ENCODE results near the gene ZNF385B.
"Not testable (repeated sequence)": the region's sequence is repeated elsewhere in the genome, so short reads cannot be mapped to it uniquely, and the experiment has no call there.

The ZNF385B gene

DNA sequence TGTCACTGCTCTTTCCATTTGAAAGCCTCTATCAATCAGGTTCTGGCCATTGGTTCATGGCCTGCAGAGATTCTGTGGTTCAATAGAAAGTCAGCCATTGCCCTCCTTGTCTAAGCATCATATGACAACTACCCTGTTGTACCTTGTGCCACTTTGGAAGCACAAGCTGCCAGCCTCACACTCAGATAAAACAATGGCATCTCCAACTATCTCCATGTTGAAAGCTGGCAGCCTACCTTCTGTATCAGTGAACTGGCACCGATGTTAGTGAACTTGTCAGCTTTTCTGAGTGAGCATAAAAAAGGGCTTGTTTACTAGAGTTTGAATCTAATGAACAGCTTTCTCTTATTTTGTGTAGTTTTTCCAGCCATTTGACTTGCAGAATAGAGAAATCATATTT is 393.5 kb downstream of the ZNF385B start:
- no peak for DNase-seq

GRCh38 chr2:179467111-179467510 is 394.3 kb downstream of the ZNF385B start:
- no peak for DNase-seq

GRCh38 chr2:179461420-179461819 is 400.0 kb downstream of the ZNF385B start:
- no peak for DNase-seq

- no peak for DNase-seq
These were observed 401.1 kb downstream of the ZNF385B start for GRCh38 chr2:179460181-179460929.

DNA sequence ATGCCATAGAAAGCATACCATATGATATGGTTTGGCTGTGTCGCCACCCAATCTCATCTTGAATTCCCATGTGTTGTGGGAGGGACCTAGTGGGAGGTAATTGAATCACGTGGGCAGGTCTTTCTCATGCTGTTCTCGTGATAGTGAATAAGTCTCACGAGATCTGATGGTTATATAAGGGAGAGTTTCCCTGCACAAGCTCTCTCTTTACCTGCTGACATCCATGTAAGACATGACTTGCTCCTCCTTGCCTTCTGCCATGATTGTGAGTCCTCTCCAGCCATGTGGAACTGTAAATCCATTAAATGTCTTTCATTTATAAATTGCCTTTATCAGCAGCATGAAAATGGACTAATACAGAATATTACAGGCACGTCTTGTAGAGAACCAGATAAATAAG is 403.3 kb downstream of the ZNF385B start:
- not testable (repeated sequence) for DNase-seq

GRCh38 chr2:179455824-179456223 is 405.6 kb downstream of the ZNF385B start:
- DNase-seq: no peak

GRCh38 chr2:179455172-179455524 is 406.3 kb downstream of the ZNF385B start:
- no peak for DNase-seq

DNA sequence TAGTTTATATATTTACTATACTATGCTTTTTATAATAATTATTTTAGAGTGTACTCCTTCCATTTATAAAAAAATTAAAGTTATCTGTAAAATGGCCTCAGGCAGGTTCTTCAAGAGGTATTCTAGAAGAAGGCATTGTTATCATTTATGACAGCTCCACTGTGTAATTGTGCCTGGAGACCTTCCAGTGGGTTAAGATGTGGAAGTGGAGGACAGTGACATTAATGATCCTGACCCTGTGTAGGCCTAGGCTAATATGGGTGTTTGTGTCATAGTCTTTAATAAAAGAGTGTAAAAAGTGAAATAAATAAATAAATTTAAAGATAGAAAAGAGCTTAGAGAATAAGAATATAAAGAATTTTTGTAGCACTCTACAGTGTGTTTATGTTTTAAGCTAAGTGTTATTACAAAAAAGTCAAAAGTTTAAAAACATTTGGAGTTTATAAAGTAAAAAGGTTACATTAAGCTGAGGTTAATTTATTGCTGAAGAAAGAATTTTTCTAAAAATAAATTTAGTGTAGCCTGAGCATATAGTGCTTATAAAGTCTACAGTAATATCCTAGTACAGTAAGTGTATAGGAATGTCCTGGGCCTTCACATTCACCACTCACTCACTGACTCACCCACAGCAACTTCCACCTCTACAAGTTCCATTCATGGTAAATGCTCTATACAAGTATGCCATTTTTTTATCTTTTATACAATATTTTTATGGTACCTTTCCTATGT is 406.8 kb downstream of the ZNF385B start:
- no peak for DNase-seq

DNA sequence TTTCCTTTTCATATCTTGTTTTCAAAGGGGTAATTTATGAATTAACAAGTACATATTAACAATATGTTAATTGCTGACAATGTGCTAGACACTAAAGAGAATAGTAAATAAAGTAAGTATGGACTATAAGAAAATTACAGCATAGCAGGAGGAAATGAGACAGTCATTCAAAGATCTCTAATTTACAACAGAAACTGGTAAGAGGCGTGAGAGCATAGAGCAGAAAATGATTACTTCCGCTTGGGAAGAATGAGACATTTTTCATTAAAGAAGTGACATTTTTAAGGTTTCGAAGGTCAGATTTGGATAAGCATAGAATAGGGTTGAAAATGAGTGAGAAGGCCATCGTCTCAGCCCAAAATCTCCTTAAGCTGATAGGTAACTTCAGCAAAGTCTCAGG is 412.4 kb downstream of the ZNF385B start:
- no peak for DNase-seq

DNA sequence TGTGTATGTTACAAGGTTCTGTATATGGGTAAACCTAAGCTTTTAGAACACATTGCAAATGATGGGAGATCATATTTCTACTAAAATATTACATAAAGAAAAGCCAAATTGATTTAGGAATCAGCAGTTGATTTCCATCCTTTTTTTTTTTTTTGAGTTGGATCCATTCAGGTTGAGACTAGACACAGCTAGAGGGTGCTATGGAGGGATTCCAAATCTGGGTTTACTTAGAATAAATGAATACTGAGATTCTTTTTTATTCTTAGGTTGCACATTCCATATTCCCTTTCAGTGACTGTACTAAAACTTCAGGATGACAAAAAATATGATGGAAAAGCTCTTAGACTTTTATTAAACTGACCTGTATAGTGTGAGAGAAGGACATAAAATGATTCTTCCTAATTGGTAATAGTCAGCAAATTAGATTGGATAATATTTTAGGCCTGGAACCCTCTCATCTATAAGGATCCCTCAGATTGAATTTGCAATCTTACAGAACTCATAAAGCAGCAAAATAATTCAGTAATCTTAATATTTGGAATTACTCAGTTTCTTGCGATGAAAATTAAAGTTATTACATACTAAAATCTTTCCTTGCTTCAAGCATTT is 413.5 kb downstream of the ZNF385B start:
- DNase-seq: no peak

- no peak for DNase-seq
These were observed 414.0 kb downstream of the ZNF385B start for GRCh38 chr2:179447421-179447820.

DNA sequence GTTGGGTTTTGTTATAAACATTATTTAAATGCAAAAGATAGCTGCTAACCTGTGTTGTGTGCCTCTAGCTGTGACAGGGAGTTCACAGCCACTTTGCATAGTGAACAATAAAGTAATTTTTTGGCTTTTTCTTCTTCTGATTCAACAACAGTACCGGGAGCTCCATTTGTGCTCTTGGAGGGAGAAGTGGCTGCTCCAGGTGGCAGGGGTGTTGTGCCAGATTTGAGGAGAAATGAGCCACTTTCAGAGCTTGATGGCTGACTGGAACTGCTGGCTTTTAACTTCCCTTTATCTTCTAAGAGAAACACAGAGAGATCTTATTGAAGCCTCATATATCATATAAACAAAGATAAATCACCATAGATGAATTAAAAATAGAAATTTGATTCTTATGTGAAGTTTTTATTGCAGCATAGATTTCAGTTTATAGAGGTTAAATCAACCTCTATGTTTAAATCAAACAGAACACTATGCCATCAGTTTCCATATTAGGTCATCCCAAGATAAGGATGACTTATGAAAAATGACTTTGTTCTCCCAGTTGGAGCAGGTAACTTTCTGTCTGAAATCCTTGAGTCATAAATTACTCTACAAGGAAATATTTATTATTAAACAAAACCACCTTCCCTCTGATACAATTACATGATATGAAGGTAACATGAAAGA is 414.8 kb downstream of the ZNF385B start:
- no peak for DNase-seq

DNA sequence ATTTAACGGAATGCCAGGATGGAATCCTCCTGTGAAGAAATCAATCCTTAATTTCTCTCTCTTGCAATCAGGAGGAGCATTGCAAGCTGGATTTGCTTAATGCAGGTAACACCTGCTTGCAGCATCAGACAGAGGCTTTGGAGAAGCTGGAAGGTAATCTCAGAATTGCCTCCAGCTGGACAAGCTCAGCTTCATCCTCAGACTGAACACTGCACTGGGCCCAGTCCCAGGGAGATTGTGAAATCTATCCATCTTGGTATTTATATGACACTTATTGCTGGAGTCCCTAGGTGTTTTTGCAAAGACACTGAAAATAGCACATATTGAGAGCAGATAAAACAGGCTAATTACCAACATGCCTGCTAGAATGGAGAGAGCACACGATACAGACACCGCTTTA is 417.4 kb downstream of the ZNF385B start:
- no peak for DNase-seq

GRCh38 chr2:179443180-179443579 is 418.2 kb downstream of the ZNF385B start:
- DNase-seq: no peak

DNA sequence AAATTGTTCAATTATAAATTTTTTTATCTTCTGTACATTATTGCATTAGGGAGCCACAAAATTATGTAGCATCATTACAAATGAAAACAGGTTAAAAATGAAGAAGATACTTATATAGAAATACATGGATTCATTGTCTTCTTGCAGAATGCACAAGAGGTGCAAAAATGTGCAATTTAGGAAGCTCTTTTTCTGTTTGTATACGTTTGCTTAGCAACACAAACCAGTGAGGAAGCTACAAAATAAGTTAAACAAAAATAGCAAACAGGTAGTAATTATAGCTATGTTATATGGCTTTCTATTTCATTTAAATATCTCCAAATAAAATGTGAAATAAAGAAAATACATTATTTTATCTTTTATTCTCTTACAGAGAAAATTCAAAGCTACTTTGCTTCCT is 419.2 kb downstream of the ZNF385B start:
- DNase-seq: no peak

DNA sequence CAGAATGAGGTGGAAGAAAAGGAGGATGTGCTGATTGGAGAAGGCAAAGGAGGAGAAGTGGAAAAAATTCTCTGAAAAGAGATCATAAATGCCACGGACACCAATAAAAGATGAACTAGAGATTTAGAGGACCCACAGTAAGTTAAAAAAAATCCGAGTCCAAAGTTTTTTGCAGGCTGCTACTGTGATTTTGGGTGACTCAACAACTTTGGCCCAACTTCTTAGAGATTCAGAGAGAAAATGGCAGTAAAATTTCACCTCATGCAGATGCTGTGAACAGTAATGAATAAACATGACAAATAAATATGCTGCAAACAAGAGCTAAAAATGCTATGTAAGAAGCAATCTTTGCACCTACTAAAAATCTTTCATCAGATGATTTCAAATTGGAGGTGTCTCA is 419.9 kb downstream of the ZNF385B start:
- DNase-seq: no peak

- peak in 1 of 2 donors; percentile 28 for DNase-seq
These were observed 420.7 kb downstream of the ZNF385B start for GRCh38 chr2:179440642-179441251.

- DNase-seq: no peak
These were observed 422.8 kb downstream of the ZNF385B start for GRCh38 chr2:179438654-179439053.

DNA sequence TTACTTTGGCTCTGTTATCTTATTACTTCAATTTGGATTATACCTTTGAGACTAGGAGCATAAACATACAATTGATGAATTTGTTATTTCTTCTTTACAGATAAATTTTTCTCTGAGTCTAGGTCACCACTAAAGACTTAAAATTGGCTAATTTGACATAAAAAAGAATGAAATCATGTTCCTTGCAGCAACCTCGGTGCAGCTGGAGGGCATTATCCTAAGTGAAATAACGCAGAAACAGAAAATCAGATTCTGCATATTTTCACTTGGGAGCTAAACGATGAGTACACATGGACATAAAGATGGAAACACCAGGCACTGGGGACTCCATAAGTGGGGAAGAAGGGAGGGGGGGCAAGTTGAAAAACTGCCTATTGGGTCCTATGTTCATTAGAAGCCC is 424.0 kb downstream of the ZNF385B start:
- DNase-seq: no peak

DNA sequence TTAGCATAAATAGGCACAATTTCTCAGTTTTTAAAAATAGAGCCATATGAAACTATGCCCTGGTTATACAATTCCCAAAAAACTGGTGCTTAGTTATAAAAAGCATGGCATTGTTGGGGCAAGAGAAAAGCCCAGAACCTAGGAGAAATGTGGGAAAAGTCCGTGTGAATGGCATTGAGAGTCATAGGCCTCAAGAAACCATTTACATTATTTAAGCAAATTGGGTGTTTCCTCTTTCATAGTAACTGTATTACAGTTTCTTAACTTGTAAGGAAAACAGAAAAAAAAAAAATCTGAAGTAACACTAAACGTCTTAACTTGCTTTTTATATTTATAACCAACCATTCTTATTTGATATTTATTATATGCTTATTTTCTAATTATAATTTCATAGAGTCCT is 425.8 kb downstream of the ZNF385B start:
- DNase-seq: no peak

DNA sequence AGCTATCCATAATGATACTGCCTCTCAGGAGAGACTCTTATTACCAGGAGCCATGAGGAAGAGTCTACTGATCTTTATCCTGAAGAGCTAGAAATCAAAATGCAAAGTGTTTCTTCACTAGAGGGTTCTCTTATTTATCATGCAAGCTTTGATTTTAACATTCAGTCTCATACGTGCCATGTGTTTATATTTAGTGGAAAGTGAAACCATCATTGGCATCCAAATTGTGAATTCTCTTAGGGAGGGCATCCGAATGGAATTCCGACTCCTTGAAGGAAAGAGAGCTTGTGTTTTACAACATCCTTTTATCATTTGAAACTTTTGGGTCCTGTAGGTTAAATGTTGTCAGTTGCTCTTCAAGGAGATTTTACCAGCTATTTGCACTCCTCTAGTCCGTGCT is 426.4 kb downstream of the ZNF385B start:
- no peak for DNase-seq

DNA sequence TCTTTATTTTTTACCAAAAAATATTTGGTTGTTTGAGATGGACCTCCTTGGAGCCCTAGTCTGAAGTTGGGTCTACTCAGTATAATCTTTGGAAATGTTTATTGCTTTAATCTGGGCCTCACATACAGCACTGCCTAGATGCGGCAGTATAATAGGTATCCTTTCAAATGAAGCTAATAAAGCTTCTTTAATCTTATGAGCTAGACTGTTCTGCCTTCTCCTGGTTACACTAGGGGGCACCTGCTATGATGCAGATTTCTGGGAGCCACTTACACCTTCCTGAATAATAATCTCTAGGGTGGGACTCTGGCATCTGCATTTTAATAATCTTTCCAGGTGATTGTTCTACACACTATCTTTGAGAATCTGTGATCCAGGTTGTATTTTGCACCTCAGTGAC is 427.1 kb downstream of the ZNF385B start:
- no peak for DNase-seq

- DNase-seq: no peak
These were observed 428.7 kb downstream of the ZNF385B start for GRCh38 chr2:179432751-179433150.

Data from CD4-positive, alpha-beta T cell treated with Interleukin-1 beta for 1 hour (primary cell).